ENCODE measurements around the gene CPNE8. TPM values are rescaled to one million over a fixed set of nuclear protein-coding genes. Genes with fewer than 3 reads are reported as not detected.

Gene CPNE8
- total RNA-seq, 1 donor from 2014 or later, result 3.2 TPM

- no peak overlapping the region for H3K4me3 Mint-ChIP-seq
- H3K4me1 Mint-ChIP-seq (ENCODE audit: unreplicated experiment), result no peaks in the 10 kb centered on the region
Observed at GRCh38 chr12:38708466-38708865, 196.9 kb downstream of the CPNE8 start.

GRCh38 chr12:38707648-38708047, 197.7 kb downstream of the CPNE8 start:
- Mint-ChIP-seq H3K36me3 (no peaks in the 10 kb centered on the region), H3K4me3 (no peak overlapping the region), H3K27me3 (no peaks in the 10 kb centered on the region), H3K9me3 (no peaks in the 10 kb centered on the region), H3K27ac (no peak overlapping the region), H3K4me1 (ENCODE audit: unreplicated experiment) (no peaks in the 10 kb centered on the region)
- no peak for TF ChIP-seq CTCF (conservative IDR thresholded peaks at IDR 0.05)
- DNase-seq (ENCODE audit: extremely low spot score, unreplicated experiment), result no peak

More at GRCh38 chr12:38708466-38708865, 196.9 kb downstream of the CPNE8 start:
- no peaks in the 10 kb centered on the region for H3K27me3 Mint-ChIP-seq
- TF ChIP-seq CTCF (conservative IDR thresholded peaks at IDR 0.05), result no peak
- H3K27ac Mint-ChIP-seq, result no peak overlapping the region
- no peak for DNase-seq (ENCODE audit: extremely low spot score, unreplicated experiment)
- H3K9me3 Mint-ChIP-seq, result no peaks in the 10 kb centered on the region
- H3K36me3 Mint-ChIP-seq, result no peaks in the 10 kb centered on the region

- no peak overlapping the region for H3K27ac Mint-ChIP-seq
- H3K27me3 Mint-ChIP-seq, result no peaks in the 10 kb centered on the region
Observed at GRCh38 chr12:38697289-38697688, 208.1 kb downstream of the CPNE8 start.

GRCh38 chr12:38695057-38695456, 210.3 kb downstream of the CPNE8 start:
- Mint-ChIP-seq H3K27ac (no peak overlapping the region), H3K27me3 (no peaks in the 10 kb centered on the region), H3K9me3 (no peaks in the 10 kb centered on the region), H3K36me3 (no peaks in the 10 kb centered on the region), H3K4me1 (ENCODE audit: unreplicated experiment) (no peaks in the 10 kb centered on the region), H3K4me3 (no peak overlapping the region)
- DNase-seq (ENCODE audit: extremely low spot score, unreplicated experiment), result no peak
- TF ChIP-seq CTCF (conservative IDR thresholded peaks at IDR 0.05), result no peak

More at GRCh38 chr12:38697289-38697688, 208.1 kb downstream of the CPNE8 start:
- H3K36me3 Mint-ChIP-seq, result no peaks in the 10 kb centered on the region
- H3K4me1 Mint-ChIP-seq (ENCODE audit: unreplicated experiment), result no peaks in the 10 kb centered on the region
- H3K9me3 Mint-ChIP-seq, result no peaks in the 10 kb centered on the region
- H3K4me3 Mint-ChIP-seq, result no peak overlapping the region
- no peak for TF ChIP-seq CTCF (conservative IDR thresholded peaks at IDR 0.05)
- DNase-seq (ENCODE audit: extremely low spot score, unreplicated experiment), result no peak

- H3K27ac Mint-ChIP-seq, result no peak overlapping the region
Observed at GRCh38 chr12:38691164-38691563, 214.2 kb downstream of the CPNE8 start.

More at GRCh38 chr12:38691164-38691563, 214.2 kb downstream of the CPNE8 start:
- no peak for DNase-seq (ENCODE audit: extremely low spot score, unreplicated experiment)
- Mint-ChIP-seq H3K9me3 (no peaks in the 10 kb centered on the region), H3K4me3 (no peak overlapping the region), H3K4me1 (ENCODE audit: unreplicated experiment) (no peaks in the 10 kb centered on the region), H3K36me3 (no peaks in the 10 kb centered on the region), H3K27me3 (no peaks in the 10 kb centered on the region)
- no peak for TF ChIP-seq CTCF (conservative IDR thresholded peaks at IDR 0.05)
